Measurements from ENCODE around the gene SEMG2. TPM values are rescaled to one million over a fixed set of nuclear protein-coding genes. Genes with fewer than 3 reads are reported as not detected.

SEMG2 gene
- total and polyA plus RNA-seq, 2 donors (not counting 1 experiment from before 2014, with no cell fraction given) = not detected

DNA sequence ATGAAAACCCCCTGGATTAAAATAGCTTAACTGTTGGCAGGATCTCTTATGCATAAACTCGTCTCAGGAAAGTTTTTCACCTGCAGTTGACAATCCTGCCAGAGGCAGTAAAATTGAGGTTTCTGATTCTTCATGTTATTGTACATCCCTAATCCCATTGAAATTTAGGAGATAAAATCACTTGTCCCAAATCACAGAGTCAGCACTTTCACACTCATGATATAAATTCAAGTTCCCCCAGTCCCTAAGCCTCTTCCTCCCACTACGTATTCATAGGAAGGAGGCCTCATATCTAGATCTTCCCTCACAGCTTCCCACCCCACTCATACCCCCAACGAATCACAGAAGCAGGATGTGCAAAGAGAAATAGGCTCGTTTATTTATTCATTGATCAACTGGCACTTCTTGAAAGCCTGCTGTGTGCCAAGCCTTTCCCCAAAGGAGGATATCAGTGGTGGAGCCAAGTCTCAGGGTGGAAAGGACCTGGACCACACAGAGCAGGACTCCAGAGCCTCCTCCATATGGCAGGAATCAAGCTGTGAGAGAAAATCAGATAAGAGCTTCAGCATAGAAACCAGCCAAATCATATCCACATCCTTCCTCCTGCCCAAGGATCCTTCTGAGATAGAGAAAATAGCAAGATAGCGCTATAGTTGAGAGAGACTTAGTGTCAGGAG lies 30.8 kb downstream of the SEMG2 start:
- H3K4me1 Mint-ChIP-seq = no peaks in the 10 kb centered on the region
- peaks cover 68% of the 10 kb centered on the region for H3K27me3 Mint-ChIP-seq
- CTCF ChIA-PET = no interaction called here
- no peak for DNase-seq
- Histone ChIP-seq H3K27me3 (replicated peaks in 1 of 4; ENCODE audit: control extremely low read depth in 1 of 4, control insufficient read depth in 3 of 4, insufficient read depth in 4 of 4, low read length in 3 of 4) (peaks cover 0 to 37% (median 15%) of the 10 kb centered on the region in 4 experiments), H3K27ac (ENCODE audit: low read length in 2 of 2) (no peak overlapping the region), H3K9ac (ENCODE audit: low read length) (no peak overlapping the region), H3K36me3 (replicated peaks in 1 of 2; ENCODE audit: control extremely low read depth in 1 of 2, control insufficient read depth in 1 of 2, extremely low read depth in 1 of 2, insufficient read depth in 2 of 2, low read length in 1 of 2) (no peaks in the 10 kb centered on the region), H3K4me3 (ENCODE audit: control extremely low read depth in 1 of 5, extremely low read depth in 1 of 5, insufficient read depth in 1 of 5, low read depth in 2 of 5, low read length in 4 of 5) (no peak overlapping the region), H4K20me1 (ENCODE audit: control insufficient read depth, insufficient read depth, low read length, poor library complexity, severe bottlenecking) (no peaks in the 10 kb centered on the region), H3K9me3 (ENCODE audit: control extremely low read depth in 1 of 3, control insufficient read depth in 2 of 3, insufficient read depth in 1 of 3, low read length in 2 of 3) (no peaks in the 10 kb centered on the region), H2AFZ (ENCODE audit: insufficient read depth, low read depth, low read length, poor library complexity, severe bottlenecking) (no peak overlapping the region), H3K4me2 (replicated peaks; ENCODE audit: low read depth, low read length, poor library complexity, severe bottlenecking) (no peak overlapping the region), H3K4me1 (ENCODE audit: control insufficient read depth in 2 of 2, insufficient read depth in 2 of 2, low read length in 2 of 2) (no peaks in the 10 kb centered on the region), H3K79me2 (ENCODE audit: control insufficient read depth, insufficient read depth, low read length) (no peaks in the 10 kb centered on the region)
- POLR2A ChIA-PET = no interaction called here
- H3K4me3 Mint-ChIP-seq = no peak overlapping the region
- no peaks in the 10 kb centered on the region for H3K9me3 Mint-ChIP-seq (ENCODE audit: insufficient read depth)
- intact Hi-C loops (cut with micrococcal nuclease) = no loop called here
- H3K27ac Mint-ChIP-seq = no peak overlapping the region
- no peak for TF ChIP-seq EZH2 (IDR thresholded peaks at IDR 0.05; ENCODE audit: borderline replicate concordance, insufficient read depth, low read depth, low read length, poor library complexity, severe bottlenecking)
- TF ChIP-seq, protein P1, sequence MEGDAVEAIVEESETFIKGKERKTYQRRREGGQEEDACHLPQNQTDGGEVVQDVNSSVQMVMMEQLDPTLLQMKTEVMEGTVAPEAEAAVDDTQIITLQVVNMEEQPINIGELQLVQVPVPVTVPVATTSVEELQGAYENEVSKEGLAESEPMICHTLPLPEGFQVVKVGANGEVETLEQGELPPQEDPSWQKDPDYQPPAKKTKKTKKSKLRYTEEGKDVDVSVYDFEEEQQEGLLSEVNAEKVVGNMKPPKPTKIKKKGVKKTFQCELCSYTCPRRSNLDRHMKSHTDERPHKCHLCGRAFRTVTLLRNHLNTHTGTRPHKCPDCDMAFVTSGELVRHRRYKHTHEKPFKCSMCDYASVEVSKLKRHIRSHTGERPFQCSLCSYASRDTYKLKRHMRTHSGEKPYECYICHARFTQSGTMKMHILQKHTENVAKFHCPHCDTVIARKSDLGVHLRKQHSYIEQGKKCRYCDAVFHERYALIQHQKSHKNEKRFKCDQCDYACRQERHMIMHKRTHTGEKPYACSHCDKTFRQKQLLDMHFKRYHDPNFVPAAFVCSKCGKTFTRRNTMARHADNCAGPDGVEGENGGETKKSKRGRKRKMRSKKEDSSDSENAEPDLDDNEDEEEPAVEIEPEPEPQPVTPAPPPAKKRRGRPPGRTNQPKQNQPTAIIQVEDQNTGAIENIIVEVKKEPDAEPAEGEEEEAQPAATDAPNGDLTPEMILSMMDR (IDR thresholded peaks at IDR 0.05) = no peak
- WGBS (ENCODE audit: insufficient coverage) = no CpG with 5 or more reads among the region's 5 CpGs
- ATAC-seq (ENCODE audit: low read depth) = no peak

DNA sequence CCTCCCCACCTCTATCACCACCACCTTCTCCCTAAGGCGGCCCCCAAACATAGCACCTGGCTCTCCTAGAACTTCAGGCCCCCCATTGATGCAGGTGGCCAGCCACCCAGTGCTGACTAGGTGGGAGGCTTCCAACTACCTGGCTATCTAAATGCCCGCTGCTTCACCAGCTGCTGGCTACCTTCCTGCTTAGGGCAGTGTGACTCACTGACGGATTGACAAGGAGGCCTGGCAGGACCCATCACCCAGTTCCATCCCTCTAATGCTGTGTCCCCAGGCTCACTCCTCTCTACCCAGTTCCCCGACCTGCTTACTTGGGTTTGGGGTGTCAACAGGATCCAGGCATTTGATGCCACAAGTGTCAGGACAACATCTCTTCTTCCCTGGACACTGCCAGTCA lies 32.1 kb downstream of the SEMG2 start:
- ChIA-PET POLR2A (no interaction called here), CTCF (interaction anchor here (0.6 kb wide), 1 partner anchor 339 kb away, joined by 4 read pairs; no protein-coding TSS in a partner anchor)
- Histone ChIP-seq H3K9ac (ENCODE audit: low read length) (no peak overlapping the region), H3K4me3 (ENCODE audit: control extremely low read depth in 1 of 5, extremely low read depth in 1 of 5, insufficient read depth in 1 of 5, low read depth in 2 of 5, low read length in 4 of 5) (no peak overlapping the region), H2AFZ (ENCODE audit: insufficient read depth, low read depth, low read length, poor library complexity, severe bottlenecking) (no peak overlapping the region), H3K79me2 (ENCODE audit: control insufficient read depth, insufficient read depth, low read length) (no peaks in the 10 kb centered on the region), H4K20me1 (ENCODE audit: control insufficient read depth, insufficient read depth, low read length, poor library complexity, severe bottlenecking) (no peaks in the 10 kb centered on the region), H3K27me3 (replicated peaks in 1 of 4; ENCODE audit: control extremely low read depth in 1 of 4, control insufficient read depth in 3 of 4, insufficient read depth in 4 of 4, low read length in 3 of 4) (peaks cover 0 to 25% (median 15%) of the 10 kb centered on the region in 4 experiments), H3K9me3 (ENCODE audit: control extremely low read depth in 1 of 3, control insufficient read depth in 2 of 3, insufficient read depth in 1 of 3, low read length in 2 of 3) (no peaks in the 10 kb centered on the region), H3K27ac (ENCODE audit: low read length in 2 of 2) (no peak overlapping the region), H3K36me3 (replicated peaks in 1 of 2; ENCODE audit: control extremely low read depth in 1 of 2, control insufficient read depth in 1 of 2, extremely low read depth in 1 of 2, insufficient read depth in 2 of 2, low read length in 1 of 2) (no peaks in the 10 kb centered on the region), H3K4me1 (ENCODE audit: control insufficient read depth in 2 of 2, insufficient read depth in 2 of 2, low read length in 2 of 2) (no peaks in the 10 kb centered on the region), H3K4me2 (replicated peaks; ENCODE audit: low read depth, low read length, poor library complexity, severe bottlenecking) (no peak overlapping the region)
- Mint-ChIP-seq H3K27me3 (peaks cover 61% of the 10 kb centered on the region), H3K4me3 (no peak overlapping the region), H3K9me3 (ENCODE audit: insufficient read depth) (no peaks in the 10 kb centered on the region), H3K4me1 (no peaks in the 10 kb centered on the region), H3K27ac (no peak overlapping the region)
- 81% methylated on average over 4 of the region's 4 CpGs for whole genome bisulfite sequencing (ENCODE audit: insufficient coverage)
- intact Hi-C loops (cut with micrococcal nuclease) = no loop called here
- no peak for TF ChIP-seq EZH2 (IDR thresholded peaks at IDR 0.05; ENCODE audit: borderline replicate concordance, insufficient read depth, low read depth, low read length, poor library complexity, severe bottlenecking)
- TF ChIP-seq, protein P1 (IDR thresholded peaks at IDR 0.05) = no peak
- ATAC-seq (ENCODE audit: low read depth) (no peak), DNase-seq (no peak)

All from B cell (primary cell).